OCI-LY3 (cell line): ENCODE data around the gene OR8S1.

Experiments
- H2AFZ ChIP-seq: fragments of 200-600, 300-600 bp; shearing (Covaris generic); 2 replicates; pipeline ENCODE4 v1.6.0; 2014; ENCODE audit warnings: antibody characterized with exemption, low read depth, low read length
- H3K27ac ChIP-seq: fragments of 200-600, 300-600 bp; sonication (generic); 2 replicates; pipeline ENCODE4 v1.5.1; 2014; ENCODE audit warnings: mild to moderate bottlenecking, low read length, moderate library complexity, mixed read lengths
- H3K27me3 ChIP-seq: fragments of 200-600, 300-600 bp; sonication (generic); 2 replicates; pipeline ENCODE4 v1.6.1; 2014; ENCODE audit warnings: low read depth, low read length, mixed read lengths
- H3K36me3 ChIP-seq: fragments of 200-600, 300-600 bp; sonication (generic); replicated peaks from 2 replicates; pipeline ENCODE3; 2014; ENCODE audit warnings: low read depth, low read length, mixed read lengths
- H3K4me1 ChIP-seq: fragments of 300-600, 200-600 bp; sonication (generic); 2 replicates; pipeline ENCODE4 v1.6.1; 2014; ENCODE audit warnings: low read length, mixed read lengths
- H3K4me2 ChIP-seq: fragments of 200-600, 300-600 bp; sonication (generic); 2 replicates; pipeline ENCODE4 v1.6.1; 2014; ENCODE audit warnings: low read length, mixed read lengths
- H3K4me3 ChIP-seq: fragments of 300-600, 200-600 bp; sonication (generic); 2 replicates; pipeline ENCODE4 v1.5.1; 2014; ENCODE audit warnings: antibody characterized with exemption, mild to moderate bottlenecking, low read length, moderate library complexity
- H3K79me2 ChIP-seq: fragments of 300-600, 200-600 bp; shearing (Covaris generic); 2 replicates; pipeline ENCODE4 v1.6.1; 2014; ENCODE audit warnings: mild to moderate bottlenecking, low read length, mixed read lengths
- H3K9ac ChIP-seq: fragments of 300-600, 200-600 bp; shearing (Covaris generic); 2 replicates; pipeline ENCODE4 v1.6.0; 2014; ENCODE audit warnings: mild to moderate bottlenecking, low read length, moderate library complexity
- H3K9me3 ChIP-seq: fragments of 200-600, 300-600 bp; shearing (Covaris generic); 2 replicates; pipeline ENCODE4 v1.6.1; 2014; ENCODE audit warnings: low read length, mixed read lengths; ENCODE audit not compliant: insufficient read depth
- H4K20me1 ChIP-seq: fragments of 200-600, 300-600 bp; sonication (generic); 2 replicates; pipeline ENCODE4 v1.6.1; 2016; ENCODE audit warnings: low read length, mixed read lengths; ENCODE audit not compliant: insufficient read depth
- CTCF ChIP-seq: fragments of 200-600, 300-600 bp; sonication (generic); IDR thresholded peaks from 2 replicates; pipeline ENCODE4 v1.5.1; 2014; ENCODE audit warnings: antibody characterized with exemption, low read length, low read depth
- EZH2phosphoT487 ChIP-seq: fragments of 200-600 bp; shearing (Covaris generic); IDR thresholded peaks from 2 replicates; pipeline ENCODE4 v1.6.1; 2018; ENCODE audit warnings: antibody characterized with exemption, mixed run types, low read depth

The OR8S1 gene

GRCh38 chr12:48567731-48568130, 42.3 kb downstream of the OR8S1 start:
- Histone ChIP-seq H3K4me2 (no peak overlapping the region), H3K36me3 (no peaks in the 10 kb centered on the region), H3K79me2 (no peaks in the 10 kb centered on the region), H3K4me3 (no peak overlapping the region), H4K20me1 (no peaks in the 10 kb centered on the region), H2AFZ (no peak overlapping the region), H3K9ac (no peak overlapping the region), H3K27me3 (peaks cover 4% of the 10 kb centered on the region; the same call in 1 of the 2 replicates), H3K4me1 (no peaks in the 10 kb centered on the region), H3K27ac (no peak overlapping the region), H3K9me3 (no peaks in the 10 kb centered on the region)
- TF ChIP-seq CTCF (no peak), EZH2phosphoT487 (no peak)

- H3K9me3 ChIP-seq, result no peaks in the 10 kb centered on the region
- H3K4me2 ChIP-seq, result no peak within 1 kb of the TSS
- H4K20me1 ChIP-seq, result no peaks in the 10 kb centered on the region
- H3K27me3 ChIP-seq, result no peaks in the 10 kb centered on the region; the same call in 1 of the 2 replicates
- no peaks in the 10 kb centered on the region for H3K79me2 ChIP-seq
- H3K36me3 ChIP-seq, result no peaks in the 10 kb centered on the region
- H3K4me3 ChIP-seq, result no peak within 1 kb of the TSS
- H3K27ac ChIP-seq, result no peak within 1 kb of the TSS
- TF ChIP-seq CTCF (no peak), EZH2phosphoT487 (no peak)
- H3K4me1 ChIP-seq, result no peaks in the 10 kb centered on the region
- no peak within 1 kb of the TSS for H3K9ac ChIP-seq
- H2AFZ ChIP-seq, result no peak within 1 kb of the TSS
Observed at GRCh38 chr12:48569946-48570345, 44.5 kb downstream of the OR8S1 start, which contains the start of gene LALBA. Gene LALBA, minus strand, starts transcription at chr12:48570046. Its CDS starts 26 bp downstream, at chr12:48570020.

- no peak overlapping the region for H3K4me2 ChIP-seq
- no peak overlapping the region for H2AFZ ChIP-seq
Observed at GRCh38 chr12:48572326-48572725, 46.9 kb downstream of the OR8S1 start.

More at GRCh38 chr12:48572326-48572725, 46.9 kb downstream of the OR8S1 start:
- Histone ChIP-seq H3K36me3 (no peaks in the 10 kb centered on the region), H3K9ac (no peak overlapping the region), H3K79me2 (no peaks in the 10 kb centered on the region), H3K4me1 (no peaks in the 10 kb centered on the region), H3K27ac (no peak overlapping the region), H4K20me1 (no peaks in the 10 kb centered on the region), H3K9me3 (no peaks in the 10 kb centered on the region), H3K4me3 (no peak overlapping the region), H3K27me3 (no peaks in the 10 kb centered on the region; the same call in 1 of the 2 replicates)
- TF ChIP-seq CTCF (no peak), EZH2phosphoT487 (no peak)
